PC-3 (cell line): ENCODE measurements around the gene ZNF764. TPM values are rescaled to one million over a fixed set of nuclear protein-coding genes. Genes with fewer than 3 reads are reported as not detected.

Experiments used
- ATAC-seq: fragments of 200-7000 bp; cut with Tn5 transposase; 2 replicates; pipeline ENCODE4 v1.9.1; 2020; ENCODE audit warnings: mild to moderate bottlenecking, moderate library complexity
- BruUV-seq: library from RNA; stranded (reverse); fragments of 400-500 nt; replicated peaks from 2 replicates; lab custom pipeline; 2021; lab: Mats Ljungman, UMichigan
- CTCF ChIA-PET: fragments of 300-600 bp; sonication (Branson Sonifier 250); formaldehyde crosslinking; loops from one replicate; lab custom pipeline; 2022; ENCODE audit warnings: antibody characterized with exemption; lab: Charles Lee
- POLR2A ChIA-PET: fragments of 300-600 bp; sonication (Branson Sonifier 250); formaldehyde crosslinking; loops from one replicate; lab custom pipeline; 2022; ENCODE audit warnings: antibody characterized with exemption; ENCODE audit not compliant: unreplicated experiment; lab: Charles Lee
- DNase-seq: peaks from one replicate; pipeline ENCODE4 v3.0.0-alpha.2; 2015
- H2AFZ ChIP-seq: fragments of 300-600 bp; sonication (generic); 2 replicates; pipeline ENCODE4 v1.6.0; 2016; ENCODE audit warnings: antibody characterized with exemption, low read length
- H3F3A ChIP-seq: fragments of 300-600 bp; sonication (generic); one replicate; pipeline ENCODE4 v1.6.0; 2017; ENCODE audit warnings: antibody characterized with exemption, low read length, control low read depth, mild to moderate bottlenecking; ENCODE audit not compliant: unreplicated experiment
- H3K27ac ChIP-seq: fragments of 300-600 bp; sonication (generic); 2 replicates; pipeline ENCODE4 v1.5.1; 2016; ENCODE audit warnings: mild to moderate bottlenecking, low read length
- H3K27me3 ChIP-seq: fragments of 300-600 bp; sonication (generic); 2 replicates; pipeline ENCODE4 v1.6.1; 2016; ENCODE audit warnings: low read length, mixed read lengths
- H3K36me3 ChIP-seq: fragments of 300-600 bp; sonication (generic); 2 replicates; pipeline ENCODE4 v1.6.1; 2016; ENCODE audit warnings: low read depth, mixed run types, low read length, mixed read lengths
- H3K4me1 ChIP-seq: fragments of 300-600 bp; sonication (generic); 2 replicates; pipeline ENCODE4 v1.5.1; 2016; ENCODE audit warnings: low read length; ENCODE audit not compliant: insufficient read depth
- H3K4me2 ChIP-seq: fragments of 300-600 bp; sonication (generic); 2 replicates; pipeline ENCODE4 v1.6.0; 2016; ENCODE audit warnings: low read length
- H3K4me3 ChIP-seq: fragments of 300-600 bp; sonication (generic); 2 replicates; pipeline ENCODE4 v1.5.1; 2016; ENCODE audit warnings: mild to moderate bottlenecking, low read length, mixed read lengths
- H3K79me2 ChIP-seq: fragments of 300-600 bp; sonication (generic); 2 replicates; pipeline ENCODE4 v1.6.1; 2017; ENCODE audit warnings: low read length, mixed read lengths
- H3K9ac ChIP-seq: fragments of 300-600 bp; sonication (generic); 2 replicates; pipeline ENCODE4 v1.6.0; 2016; ENCODE audit warnings: mild to moderate bottlenecking, low read length
- H3K9me2 ChIP-seq: fragments of 300-600 bp; sonication (generic); replicated peaks from 2 replicates; pipeline ENCODE4 v1.6.1; 2016; ENCODE audit warnings: mixed run types, low read length, mixed read lengths
- H3K9me3 ChIP-seq: fragments of 300-600 bp; sonication (generic); 2 replicates; pipeline ENCODE4 v1.6.1; 2016; ENCODE audit warnings: low read length, mixed read lengths
- H4K20me1 ChIP-seq: fragments of 300-600 bp; sonication (generic); 2 replicates; pipeline ENCODE4 v1.6.1; 2016; ENCODE audit warnings: low read length, mixed read lengths
- CTCF ChIP-seq: fragments of 300-600 bp; sonication (generic); conservative IDR thresholded peaks from 2 replicates; pipeline ENCODE4 v1.5.1; 2017; ENCODE audit warnings: antibody characterized with exemption, low read depth, mild to moderate bottlenecking, low read length
- EZH2 ChIP-seq: fragments of 300-600 bp; sonication (generic); IDR thresholded peaks from one replicate; pipeline ENCODE4 v1.6.1; 2017; ENCODE audit warnings: antibody characterized with exemption, mild to moderate bottlenecking, low read length; ENCODE audit not compliant: unreplicated experiment
- EZH2phosphoT487 ChIP-seq: fragments of 300-600 bp; sonication (generic); IDR thresholded peaks from 2 replicates; pipeline ENCODE4 v1.6.1; 2018; ENCODE audit warnings: mild to moderate bottlenecking, antibody characterized with exemption, low read length, borderline replicate concordance
- intact Hi-C: fragments of 100-400 bp; cut with micrococcal nuclease; formaldehyde crosslinking; loops from 2 replicates; pipeline ENCODE4 v1.9.0; 2023
- total RNA-seq: library from RNA; depleted of rRNA; stranded (reverse); fragments of >200 nt; gene quantifications from 2 replicates; pipeline ENCODE4 v1.2.3, GENCODE V29; 2014

ZNF764 gene
- total RNA-seq, 1 experiment from 2014 or later, result 8.1 TPM

- no peak for DNase-seq
- no peaks in the 10 kb centered on the region for H3K9me3 ChIP-seq
- H3K36me3 ChIP-seq, result no peaks in the 10 kb centered on the region
- no peaks in the 10 kb centered on the region for H3K27me3 ChIP-seq
- no peak for TF ChIP-seq CTCF
- no peak for TF ChIP-seq EZH2
- no peak for TF ChIP-seq EZH2phosphoT487
- no peak overlapping the region for H3K27ac ChIP-seq
- intact Hi-C loops, result no loop called here
- H3K4me3 ChIP-seq, result no peak overlapping the region
- POLR2A ChIA-PET, result interaction anchor here (0.6 kb wide), 2 partner anchors 25 to 114 kb away, joined by 3 to 11 read pairs; no protein-coding TSS in a partner anchor
- no peak overlapping the region for H2AFZ ChIP-seq
- H3F3A ChIP-seq, result no peaks in the 10 kb centered on the region
- CTCF ChIA-PET, result no interaction called here
- H4K20me1 ChIP-seq, result no peaks in the 10 kb centered on the region
- H3K9ac ChIP-seq, result no peak overlapping the region
- no peaks in the 10 kb centered on the region for H3K9me2 ChIP-seq
- H3K79me2 ChIP-seq, result peaks cover 17% of the 10 kb centered on the region
- no peak for ATAC-seq
- peaks cover 3% of the 10 kb centered on the region; the same call in 1 of the 2 replicates for H3K4me1 ChIP-seq
- no peak overlapping the region for H3K4me2 ChIP-seq
- no TSS peak for BruUV-seq
These were observed 6.4 kb downstream of the ZNF764 start for GRCh38 chr16:30551781-30552180.

- no peaks in the 10 kb centered on the region for H3K27me3 ChIP-seq
- no peak overlapping the region for H3K4me2 ChIP-seq
- H3K4me1 ChIP-seq, result no peaks in the 10 kb centered on the region
- H3K79me2 ChIP-seq, result no peaks in the 10 kb centered on the region
- POLR2A ChIA-PET, result no interaction called here
- H3K27ac ChIP-seq, result no peak overlapping the region
- TF ChIP-seq EZH2 (no peak), EZH2phosphoT487 (no peak), CTCF (no peak)
- H3K9ac ChIP-seq, result no peak overlapping the region
- no peaks in the 10 kb centered on the region for H3K9me2 ChIP-seq
- no peak overlapping the region for H2AFZ ChIP-seq
- no peak overlapping the region for H3K4me3 ChIP-seq
- no TSS peak for BruUV-seq
- H3K36me3 ChIP-seq, result no peaks in the 10 kb centered on the region
- no peaks in the 10 kb centered on the region for H3K9me3 ChIP-seq
- intact Hi-C loops, result no loop called here
- no peak for ATAC-seq
- H4K20me1 ChIP-seq, result no peaks in the 10 kb centered on the region
- H3F3A ChIP-seq, result no peaks in the 10 kb centered on the region
- no peak for DNase-seq
- CTCF ChIA-PET, result no interaction called here
These were observed 9.5 kb downstream of the ZNF764 start for GRCh38 chr16:30548416-30549253.

GRCh38 chr16:30546115-30546514, 12.1 kb downstream of the ZNF764 start:
- H3K4me2 ChIP-seq, result no peak overlapping the region
- BruUV-seq, result no TSS peak
- no peaks in the 10 kb centered on the region for H3K9me3 ChIP-seq
- no peaks in the 10 kb centered on the region for H3K4me1 ChIP-seq
- CTCF ChIA-PET, result no interaction called here
- POLR2A ChIA-PET, result no interaction called here
- no peaks in the 10 kb centered on the region for H3K9me2 ChIP-seq
- H3K4me3 ChIP-seq, result no peak overlapping the region
- no peak overlapping the region for H3K9ac ChIP-seq
- no peak overlapping the region for H3K27ac ChIP-seq
- no peaks in the 10 kb centered on the region for H3K36me3 ChIP-seq
- ATAC-seq (no peak), DNase-seq (no peak)
- no peak for TF ChIP-seq CTCF
- TF ChIP-seq EZH2phosphoT487, result no peak
- TF ChIP-seq EZH2, result no peak
- H4K20me1 ChIP-seq, result no peaks in the 10 kb centered on the region
- no peaks in the 10 kb centered on the region for H3K27me3 ChIP-seq
- no peaks in the 10 kb centered on the region for H3K79me2 ChIP-seq
- no peaks in the 10 kb centered on the region for H3F3A ChIP-seq
- H2AFZ ChIP-seq, result no peak overlapping the region
- intact Hi-C loops, result no loop called here
